HG03469 (cell line): ENCODE measurements around the gene RABL6.

Source experiments
- ATAC-seq: cut with Tn5 transposase; IDR thresholded peaks from one replicate; pipeline ENCODE4 v1.9.1; 2021; ENCODE audit warnings: mild to moderate bottlenecking, moderate library complexity, moderate number of reproducible peaks; ENCODE audit not compliant: unreplicated experiment

The RABL6 gene

GRCh38 chr9:136815422-136815782 is 7.7 kb downstream of the RABL6 start:
- no peak for ATAC-seq

GRCh38 chr9:136820971-136821825 is 13.4 kb downstream of the RABL6 start:
- ATAC-seq = no peak

GRCh38 chr9:136821826-136822544 is 14.2 kb downstream of the RABL6 start:
- ATAC-seq = no peak

- ATAC-seq = no peak
Observed at GRCh38 chr9:136823136-136824046, 15.6 kb downstream of the RABL6 start.

- no peak for ATAC-seq
Observed at GRCh38 chr9:136824496-136825225, 16.9 kb downstream of the RABL6 start.

GRCh38 chr9:136825295-136826187 is 17.8 kb downstream of the RABL6 start:
- no peak for ATAC-seq

GRCh38 chr9:136826188-136826541 is 18.4 kb downstream of the RABL6 start:
- ATAC-seq = no peak

- ATAC-seq = no peak
Observed at GRCh38 chr9:136826703-136827582, 19.2 kb downstream of the RABL6 start.

- ATAC-seq = no peak
Observed at GRCh38 chr9:136827794-136828473, 20.2 kb downstream of the RABL6 start.

GRCh38 chr9:136828474-136829140 is 20.9 kb downstream of the RABL6 start:
- ATAC-seq = no peak

- no peak for ATAC-seq
Observed at GRCh38 chr9:136829412-136829811, 21.7 kb downstream of the RABL6 start.

- no peak for ATAC-seq
Observed at GRCh38 chr9:136829981-136830885, 22.5 kb downstream of the RABL6 start.

GRCh38 chr9:136831002-136831719 is 23.4 kb downstream of the RABL6 start:
- no peak for ATAC-seq

GRCh38 chr9:136831720-136832104 is 24.0 kb downstream of the RABL6 start:
- no peak for ATAC-seq

GRCh38 chr9:136832581-136832980 is 24.8 kb downstream of the RABL6 start:
- no peak for ATAC-seq
